Measurements from ENCODE around the gene PSMG4.

PSMG4 gene

DNA sequence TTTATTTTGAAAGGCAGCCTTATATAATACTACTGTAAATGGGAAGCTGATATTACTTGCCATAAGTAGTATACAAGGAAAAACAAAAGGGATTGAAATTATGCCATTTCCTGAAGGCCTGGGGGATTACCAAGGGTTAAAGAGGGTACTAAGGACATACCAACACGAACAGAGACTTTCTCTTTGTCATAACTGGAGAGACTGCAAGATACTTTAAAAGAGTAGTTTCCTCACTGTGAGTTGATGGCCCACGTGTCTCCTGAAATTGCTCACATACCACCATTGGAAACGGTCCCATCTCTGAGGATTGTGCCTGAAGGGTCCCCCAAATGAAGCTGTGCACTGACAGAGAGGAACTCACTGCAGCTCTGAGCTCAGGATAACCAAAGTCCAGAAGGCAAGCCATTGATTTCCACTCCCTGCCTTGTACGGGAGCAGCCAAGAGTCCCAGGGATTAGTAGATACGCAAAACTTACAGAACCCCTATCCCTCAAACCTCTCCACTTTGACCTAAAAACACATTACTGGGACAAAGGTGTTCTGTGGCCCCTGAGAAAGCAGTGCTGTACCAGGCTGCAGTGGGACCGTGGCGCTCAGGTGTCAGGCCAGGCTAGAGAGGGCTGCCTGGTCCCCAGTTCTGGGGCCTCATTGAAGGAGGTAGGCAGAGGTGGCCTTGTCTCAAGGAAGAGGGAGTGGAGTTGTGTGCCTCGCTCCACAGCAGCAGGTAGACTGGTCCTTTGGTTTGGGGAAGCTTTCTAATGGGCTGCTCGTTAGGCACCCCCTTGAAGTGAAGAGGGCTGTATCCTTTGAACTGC lies 15.2 kb downstream of the PSMG4 start:
- no peaks in the 10 kb centered on the region for H3K9me3 ChIP-seq (ENCODE audit: control insufficient read depth, low read length)
- no peak overlapping the region for H3K27ac ChIP-seq (ENCODE audit: insufficient read depth, low read depth, low read length, poor library complexity, severe bottlenecking)
- H3K4me3 ChIP-seq (ENCODE audit: insufficient read depth, low read depth, low read length), result no peak overlapping the region
- 92 to 94% methylated on average over 9 of the region's 9 CpGs for WGBS, 2 experiments
- peaks cover 10% of the 10 kb centered on the region for H3K36me3 ChIP-seq (ENCODE audit: control insufficient read depth, insufficient read depth, low read length)
- H3K27me3 ChIP-seq (ENCODE audit: control insufficient read depth, insufficient read depth, low read length, poor library complexity, severe bottlenecking), result no peaks in the 10 kb centered on the region
- H3K4me1 ChIP-seq (ENCODE audit: control insufficient read depth, insufficient read depth, low read length), result no peaks in the 10 kb centered on the region

DNA sequence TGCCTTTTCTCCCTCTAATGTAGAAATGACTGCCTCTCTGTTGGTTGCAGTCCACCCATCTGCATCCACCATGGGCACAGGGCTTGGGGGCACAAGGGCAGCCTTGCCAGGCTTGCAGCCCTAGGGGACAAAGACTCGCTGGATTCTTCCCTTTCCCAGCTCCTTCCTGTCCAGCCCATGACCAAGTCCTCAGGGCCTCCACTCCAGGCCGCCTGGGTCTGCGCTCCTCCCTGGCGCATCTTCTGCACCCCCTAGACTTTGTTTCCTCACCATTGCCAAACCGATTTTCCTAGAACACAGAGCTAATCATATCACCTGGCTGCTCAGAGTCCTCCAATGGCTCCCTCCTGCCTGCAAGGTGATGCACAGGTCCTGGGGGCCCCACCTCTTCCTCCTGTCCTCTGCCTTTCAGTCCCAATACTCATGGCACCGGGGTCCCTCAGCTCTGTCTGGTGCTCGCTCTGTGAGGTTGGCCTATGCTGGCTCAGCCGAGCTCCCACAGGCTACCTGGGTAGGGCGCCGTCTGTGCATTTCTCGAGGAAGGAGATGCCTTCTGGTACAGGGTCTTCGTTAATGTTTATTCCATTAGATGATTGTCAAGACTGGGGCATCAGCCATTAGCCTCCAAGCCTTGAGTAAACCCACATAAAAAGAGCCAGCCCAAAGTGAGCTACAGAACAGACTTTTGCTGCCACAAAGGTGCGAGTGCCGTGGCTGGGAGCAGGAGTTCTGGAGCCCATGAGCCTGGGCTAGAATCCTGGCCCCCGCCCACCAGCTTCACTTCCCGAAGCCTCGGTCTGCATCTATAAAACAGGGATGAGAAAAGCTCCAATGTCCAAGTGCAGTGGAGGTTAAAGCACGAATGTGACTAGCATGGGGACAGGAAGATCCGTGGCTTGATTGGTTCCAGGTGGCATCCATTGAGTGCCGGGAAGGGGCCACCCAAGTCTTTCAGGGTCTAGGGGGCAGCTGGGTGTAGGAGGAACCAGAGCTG lies 17.7 kb downstream of the PSMG4 start:
- Histone ChIP-seq H3K4me3 (ENCODE audit: insufficient read depth, low read depth, low read length) (no peak overlapping the region), H3K36me3 (ENCODE audit: control insufficient read depth, insufficient read depth, low read length) (no peaks in the 10 kb centered on the region), H3K4me1 (ENCODE audit: control insufficient read depth, insufficient read depth, low read length) (peaks cover 8% of the 10 kb centered on the region), H3K9me3 (ENCODE audit: control insufficient read depth, low read length) (no peaks in the 10 kb centered on the region), H3K27me3 (ENCODE audit: control insufficient read depth, insufficient read depth, low read length, poor library complexity, severe bottlenecking) (no peaks in the 10 kb centered on the region), H3K27ac (ENCODE audit: insufficient read depth, low read depth, low read length, poor library complexity, severe bottlenecking) (no peak overlapping the region)
- 90 to 91% methylated on average over 20 of the region's 20 CpGs for WGBS, 2 experiments

DNA sequence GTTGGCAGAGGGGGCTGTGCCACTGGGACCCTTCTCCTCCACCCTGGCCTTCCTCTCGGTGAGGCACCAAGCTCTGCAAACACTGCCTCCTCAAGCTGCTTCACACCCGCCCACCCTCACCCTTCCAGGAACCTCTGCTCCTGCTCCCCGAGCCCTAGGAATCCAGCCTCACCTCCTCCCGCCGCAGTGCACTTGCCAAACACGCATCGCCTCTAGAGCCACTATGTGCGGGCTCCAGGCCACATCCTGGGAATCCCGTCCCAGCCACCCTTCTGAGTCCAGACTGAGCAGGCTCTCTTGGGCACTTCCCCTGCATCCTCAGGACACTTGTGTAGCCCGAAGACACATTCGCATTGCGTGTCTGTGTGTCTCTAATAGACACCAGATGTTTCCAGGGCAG lies 18.5 kb downstream of the PSMG4 start:
- no peaks in the 10 kb centered on the region for H3K27me3 ChIP-seq (ENCODE audit: control insufficient read depth, insufficient read depth, low read length, poor library complexity, severe bottlenecking)
- no peak overlapping the region for H3K4me3 ChIP-seq (ENCODE audit: insufficient read depth, low read depth, low read length)
- H3K27ac ChIP-seq (ENCODE audit: insufficient read depth, low read depth, low read length, poor library complexity, severe bottlenecking), result no peak overlapping the region
- no peaks in the 10 kb centered on the region for H3K36me3 ChIP-seq (ENCODE audit: control insufficient read depth, insufficient read depth, low read length)
- peaks cover 15% of the 10 kb centered on the region for H3K4me1 ChIP-seq (ENCODE audit: control insufficient read depth, insufficient read depth, low read length)
- H3K9me3 ChIP-seq (ENCODE audit: control insufficient read depth, low read length), result no peaks in the 10 kb centered on the region
- WGBS, 2 experiments, result 94% methylated on average over 12 of the region's 12 CpGs

DNA sequence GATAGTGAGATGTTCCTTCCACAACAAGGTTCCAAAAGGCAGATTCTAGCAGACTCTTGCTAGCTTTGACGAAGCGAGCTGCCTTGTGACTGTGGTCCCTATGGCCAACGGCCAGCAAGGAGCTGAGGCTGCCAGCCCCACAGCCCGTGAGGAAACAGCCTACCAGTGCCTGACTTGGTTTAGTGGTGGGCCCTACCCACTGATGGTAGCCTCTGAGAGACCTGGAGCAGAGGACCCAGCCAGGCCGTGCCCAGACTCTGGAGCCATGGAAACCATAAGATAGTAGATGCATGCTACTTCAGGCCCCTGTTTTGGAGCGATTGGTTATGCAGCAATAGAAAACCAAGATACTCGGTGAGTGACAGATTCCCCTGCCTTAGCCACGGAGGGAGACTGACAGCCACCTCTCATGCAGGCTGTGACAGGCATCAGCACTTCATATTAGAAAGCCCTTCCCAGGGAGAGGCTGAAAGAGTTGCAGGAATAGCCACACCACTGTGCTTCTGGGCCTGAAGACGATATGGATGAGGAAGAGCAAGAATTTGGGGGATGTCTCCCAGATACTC lies 19.2 kb downstream of the PSMG4 start:
- 91 to 94% methylated on average over 9 of the region's 9 CpGs for WGBS, 2 experiments
- Histone ChIP-seq H3K36me3 (ENCODE audit: control insufficient read depth, insufficient read depth, low read length) (no peaks in the 10 kb centered on the region), H3K4me1 (ENCODE audit: control insufficient read depth, insufficient read depth, low read length) (peaks cover 18% of the 10 kb centered on the region), H3K9me3 (ENCODE audit: control insufficient read depth, low read length) (no peaks in the 10 kb centered on the region), H3K27me3 (ENCODE audit: control insufficient read depth, insufficient read depth, low read length, poor library complexity, severe bottlenecking) (no peaks in the 10 kb centered on the region), H3K27ac (ENCODE audit: insufficient read depth, low read depth, low read length, poor library complexity, severe bottlenecking) (no peak overlapping the region), H3K4me3 (ENCODE audit: insufficient read depth, low read depth, low read length) (no peak overlapping the region)

DNA sequence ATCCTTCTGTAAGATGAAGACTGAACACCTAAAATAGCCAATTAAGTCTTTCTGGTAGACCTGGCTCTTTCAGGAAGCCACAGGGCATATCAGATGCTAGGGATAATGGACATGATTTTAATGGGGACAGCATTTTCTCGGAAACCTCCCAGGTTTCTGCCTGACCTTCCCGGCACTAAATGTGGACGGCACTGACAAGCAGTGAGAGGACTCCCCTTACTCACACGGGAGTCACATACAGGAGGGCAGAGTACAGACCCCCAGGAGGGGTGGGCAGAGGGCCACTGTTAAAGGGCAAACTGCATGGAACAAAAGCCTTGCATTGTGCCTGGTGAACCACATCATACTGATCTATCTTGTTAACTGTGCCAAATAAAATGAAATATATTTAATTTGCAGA lies 19.9 kb downstream of the PSMG4 start:
- Histone ChIP-seq H3K27ac (ENCODE audit: insufficient read depth, low read depth, low read length, poor library complexity, severe bottlenecking) (no peak overlapping the region), H3K36me3 (ENCODE audit: control insufficient read depth, insufficient read depth, low read length) (no peaks in the 10 kb centered on the region), H3K4me3 (ENCODE audit: insufficient read depth, low read depth, low read length) (no peak overlapping the region), H3K4me1 (ENCODE audit: control insufficient read depth, insufficient read depth, low read length) (peaks cover 18% of the 10 kb centered on the region), H3K9me3 (ENCODE audit: control insufficient read depth, low read length) (no peaks in the 10 kb centered on the region), H3K27me3 (ENCODE audit: control insufficient read depth, insufficient read depth, low read length, poor library complexity, severe bottlenecking) (no peaks in the 10 kb centered on the region)
- 93 to 97% methylated on average over 4 of the region's 4 CpGs for WGBS, 2 experiments

DNA sequence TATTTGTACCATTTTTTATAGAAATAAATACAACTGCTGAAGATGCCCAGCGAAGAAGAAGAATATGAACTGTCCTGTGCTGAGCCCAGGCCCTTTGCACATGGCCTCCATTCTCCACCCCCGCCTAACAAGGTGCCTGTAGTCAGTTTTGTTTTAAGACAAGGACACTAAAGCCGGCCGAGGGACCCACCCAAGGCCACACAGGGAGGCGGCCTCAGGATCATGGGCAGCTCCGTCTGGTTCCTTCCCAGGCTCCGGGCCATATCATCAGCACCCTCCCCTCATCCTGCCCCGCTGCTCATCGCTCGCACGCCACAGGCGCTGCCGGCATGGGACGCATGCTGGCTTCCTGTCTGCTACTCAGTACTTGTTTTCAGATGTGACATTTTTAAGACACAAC lies 21.3 kb downstream of the PSMG4 start:
- H3K36me3 ChIP-seq (ENCODE audit: control insufficient read depth, insufficient read depth, low read length), result no peaks in the 10 kb centered on the region
- no peaks in the 10 kb centered on the region for H3K27me3 ChIP-seq (ENCODE audit: control insufficient read depth, insufficient read depth, low read length, poor library complexity, severe bottlenecking)
- H3K4me1 ChIP-seq (ENCODE audit: control insufficient read depth, insufficient read depth, low read length), result peaks cover 18% of the 10 kb centered on the region
- 85 to 87% methylated on average over 14 of the region's 14 CpGs for WGBS, 2 experiments
- H3K27ac ChIP-seq (ENCODE audit: insufficient read depth, low read depth, low read length, poor library complexity, severe bottlenecking), result no peak overlapping the region
- no peaks in the 10 kb centered on the region for H3K9me3 ChIP-seq (ENCODE audit: control insufficient read depth, low read length)
- no peak overlapping the region for H3K4me3 ChIP-seq (ENCODE audit: insufficient read depth, low read depth, low read length)

DNA sequence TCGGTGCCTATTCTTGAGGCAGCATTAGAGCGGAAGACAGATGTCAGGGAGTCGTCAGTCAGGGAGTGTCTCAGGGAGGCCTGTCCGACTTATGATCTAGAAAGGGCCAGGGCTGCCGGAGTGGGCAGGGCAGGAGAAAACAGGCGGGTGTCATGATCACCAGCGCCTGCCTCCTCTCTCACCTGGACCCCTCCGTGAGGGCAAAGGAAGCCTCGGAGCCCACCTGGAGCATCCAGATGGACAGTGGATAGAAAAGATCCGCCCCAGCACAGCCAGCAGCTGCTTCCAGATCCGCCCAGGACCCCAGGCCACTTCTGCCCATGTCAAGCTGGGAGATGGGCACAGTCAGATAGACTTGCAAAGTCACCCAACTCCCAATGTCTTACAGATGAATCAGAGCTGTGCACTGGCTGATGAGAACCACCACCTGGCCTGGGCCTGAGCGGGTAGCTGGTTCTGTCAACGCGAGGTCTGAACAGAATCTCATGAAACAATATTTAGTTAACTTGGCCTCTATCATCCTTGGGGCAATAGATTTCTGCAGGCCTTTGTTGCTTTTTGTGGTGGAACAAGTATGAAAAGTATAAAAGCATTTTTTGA lies 22.2 kb downstream of the PSMG4 start:
- Histone ChIP-seq H3K4me1 (ENCODE audit: control insufficient read depth, insufficient read depth, low read length) (peaks cover 18% of the 10 kb centered on the region), H3K4me3 (ENCODE audit: insufficient read depth, low read depth, low read length) (no peak overlapping the region), H3K27ac (ENCODE audit: insufficient read depth, low read depth, low read length, poor library complexity, severe bottlenecking) (peak overlapping the region; percentile 16), H3K27me3 (ENCODE audit: control insufficient read depth, insufficient read depth, low read length, poor library complexity, severe bottlenecking) (no peaks in the 10 kb centered on the region), H3K36me3 (ENCODE audit: control insufficient read depth, insufficient read depth, low read length) (no peaks in the 10 kb centered on the region), H3K9me3 (ENCODE audit: control insufficient read depth, low read length) (no peaks in the 10 kb centered on the region)
- 87 to 89% methylated on average over 14 of the region's 14 CpGs for WGBS, 2 experiments

DNA sequence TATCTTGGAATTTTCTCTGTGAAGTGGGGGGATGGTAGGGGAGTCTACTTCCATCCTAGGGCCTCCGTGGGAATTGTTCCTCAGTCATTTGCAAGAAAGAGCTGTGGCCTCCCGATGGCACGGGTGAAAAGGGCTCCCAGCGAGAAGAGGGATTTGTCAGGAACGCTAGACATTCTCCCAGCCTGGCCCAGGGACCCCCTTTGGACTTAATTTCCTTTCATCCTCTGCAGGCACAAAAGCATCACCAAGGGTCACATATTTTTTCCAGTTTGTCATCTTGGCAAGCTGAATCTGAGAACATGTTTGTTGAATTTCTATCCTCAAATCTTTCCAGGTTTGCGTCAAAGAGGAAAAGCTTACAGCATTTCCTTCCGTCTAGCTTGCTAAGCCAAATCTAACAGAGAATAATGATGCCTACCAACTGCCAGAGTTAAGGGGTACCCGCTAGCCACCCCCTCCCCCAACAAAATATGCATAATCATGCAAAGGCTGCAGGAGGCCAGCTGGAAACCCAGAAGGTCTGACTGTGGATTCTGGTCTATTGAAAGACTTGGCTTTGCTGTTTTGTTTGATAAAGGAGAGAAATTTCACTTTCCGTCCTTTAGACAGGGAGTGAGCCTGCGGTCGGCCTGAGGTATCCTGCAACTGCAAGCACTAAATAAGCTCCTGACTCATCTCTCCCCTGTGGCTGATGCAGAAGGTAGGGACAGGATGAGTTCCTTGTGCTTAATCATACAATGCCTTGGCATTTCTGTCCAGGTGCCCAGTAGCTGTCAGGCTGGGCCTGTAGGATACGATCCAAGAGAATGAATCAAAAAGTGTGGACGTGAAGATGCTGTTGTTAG lies 23.1 kb downstream of the PSMG4 start:
- Histone ChIP-seq H3K4me1 (ENCODE audit: control insufficient read depth, insufficient read depth, low read length) (peaks cover 18% of the 10 kb centered on the region), H3K27me3 (ENCODE audit: control insufficient read depth, insufficient read depth, low read length, poor library complexity, severe bottlenecking) (no peaks in the 10 kb centered on the region), H3K36me3 (ENCODE audit: control insufficient read depth, insufficient read depth, low read length) (no peaks in the 10 kb centered on the region), H3K9me3 (ENCODE audit: control insufficient read depth, low read length) (no peaks in the 10 kb centered on the region), H3K4me3 (ENCODE audit: insufficient read depth, low read depth, low read length) (no peak overlapping the region), H3K27ac (ENCODE audit: insufficient read depth, low read depth, low read length, poor library complexity, severe bottlenecking) (peak overlapping the region; percentile 40)
- WGBS, 2 experiments, result 33 to 40% methylated on average over 13 of the region's 13 CpGs

DNA sequence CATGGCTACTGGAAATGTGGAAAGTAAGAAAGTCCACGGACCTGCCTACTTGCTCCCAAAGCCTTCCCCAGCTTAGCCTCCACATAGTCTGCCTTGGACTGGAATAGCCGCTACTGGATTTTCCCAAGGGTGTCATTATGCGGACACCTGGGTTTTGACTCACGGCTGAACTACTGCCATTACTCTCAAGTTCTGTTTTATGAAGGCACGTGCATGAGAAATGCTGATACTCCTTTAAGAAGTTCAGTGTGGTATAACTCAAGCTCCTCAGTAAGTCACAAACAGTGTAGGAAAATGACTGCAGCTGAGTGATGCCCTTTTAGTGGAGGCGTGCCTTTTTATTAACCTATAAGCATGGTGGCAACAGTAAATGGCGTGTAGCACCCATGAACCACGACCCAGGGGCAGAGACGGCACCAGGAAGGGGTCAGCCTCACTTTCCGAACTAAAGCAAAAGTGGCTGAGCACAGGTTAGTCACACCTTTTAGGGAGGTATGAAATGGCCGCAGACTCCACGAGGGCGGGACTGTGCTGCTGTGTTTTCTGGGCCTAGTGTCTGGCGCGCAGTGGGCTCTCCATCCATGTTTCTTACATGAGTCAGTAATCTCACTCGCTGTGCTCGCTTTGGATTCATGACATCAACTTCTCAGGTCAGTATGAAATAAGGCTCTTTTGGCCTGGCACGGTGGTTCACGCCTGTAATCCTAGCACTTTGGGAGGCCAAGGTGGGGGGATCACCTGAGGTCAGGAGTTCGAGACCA lies 23.9 kb downstream of the PSMG4 start:
- H3K9me3 ChIP-seq (ENCODE audit: control insufficient read depth, low read length), result no peaks in the 10 kb centered on the region
- peaks cover 18% of the 10 kb centered on the region for H3K4me1 ChIP-seq (ENCODE audit: control insufficient read depth, insufficient read depth, low read length)
- H3K4me3 ChIP-seq (ENCODE audit: insufficient read depth, low read depth, low read length), result no peak overlapping the region
- H3K27ac ChIP-seq (ENCODE audit: insufficient read depth, low read depth, low read length, poor library complexity, severe bottlenecking), result no peak overlapping the region
- H3K36me3 ChIP-seq (ENCODE audit: control insufficient read depth, insufficient read depth, low read length), result no peaks in the 10 kb centered on the region
- 93% methylated on average over 20 of the region's 20 CpGs for WGBS, 2 experiments
- no peaks in the 10 kb centered on the region for H3K27me3 ChIP-seq (ENCODE audit: control insufficient read depth, insufficient read depth, low read length, poor library complexity, severe bottlenecking)

Measured in ectodermal cell (in vitro differentiated cells).